ENCODE data around the gene CLPTM1L.
"Not testable (repeated sequence)": the region's sequence is repeated elsewhere in the genome, so short reads cannot be mapped to it uniquely, and the experiment has no call there.

CLPTM1L gene

GRCh38 chr5:1380910-1381309, 36.0 kb upstream of the CLPTM1L start:
- DNase-seq = no peak

- DNase-seq = no peak
These were observed 35.3 kb upstream of the CLPTM1L start for GRCh38 chr5:1380011-1380817.

GRCh38 chr5:1378866-1379659, 34.2 kb upstream of the CLPTM1L start:
- no peak for DNase-seq

- DNase-seq = no peak
These were observed 33.2 kb upstream of the CLPTM1L start for GRCh38 chr5:1378096-1378495.

GRCh38 chr5:1376981-1377380, 32.1 kb upstream of the CLPTM1L start:
- DNase-seq = no peak

GRCh38 chr5:1375871-1376810, 31.2 kb upstream of the CLPTM1L start:
- DNase-seq = no peak

GRCh38 chr5:1374679-1375055, 29.8 kb upstream of the CLPTM1L start:
- DNase-seq = no peak

GRCh38 chr5:1374030-1374678, 29.3 kb upstream of the CLPTM1L start:
- no peak for DNase-seq

- not testable (repeated sequence) for DNase-seq
These were observed 27.1 kb upstream of the CLPTM1L start for GRCh38 chr5:1371972-1372342.

- DNase-seq = no peak
These were observed 26.5 kb upstream of the CLPTM1L start for GRCh38 chr5:1371218-1371971.

- no peak for DNase-seq
These were observed 25.1 kb upstream of the CLPTM1L start for GRCh38 chr5:1370006-1370405.

GRCh38 chr5:1368756-1369155, 23.9 kb upstream of the CLPTM1L start:
- DNase-seq = no peak

- DNase-seq = no peak
These were observed 23.3 kb upstream of the CLPTM1L start for GRCh38 chr5:1368236-1368635.

- no peak for DNase-seq
These were observed 22.2 kb upstream of the CLPTM1L start for GRCh38 chr5:1367149-1367548.

- DNase-seq = no peak
These were observed 21.6 kb upstream of the CLPTM1L start for GRCh38 chr5:1366514-1366913.

- no peak for DNase-seq
These were observed 19.3 kb upstream of the CLPTM1L start for GRCh38 chr5:1364211-1364610.

GRCh38 chr5:1363581-1363980, 18.7 kb upstream of the CLPTM1L start:
- DNase-seq = no peak

- no peak for DNase-seq
These were observed 18.3 kb upstream of the CLPTM1L start for GRCh38 chr5:1363160-1363559.

- no peak for DNase-seq
These were observed 17.5 kb upstream of the CLPTM1L start for GRCh38 chr5:1362242-1363015.

- no peak for DNase-seq
These were observed 16.0 kb upstream of the CLPTM1L start for GRCh38 chr5:1360861-1361260.

GRCh38 chr5:1360367-1360766, 15.5 kb upstream of the CLPTM1L start:
- not testable (repeated sequence) for DNase-seq

Measured in NCI-H2227 treated with DMSO at 0.1 percent for 48 hours (cell line).